Caco-2 (cell line): Measurements from ENCODE around the gene OR4C5. TPM values are rescaled to one million over a fixed set of nuclear protein-coding genes. Genes with fewer than 3 reads are reported as not detected.
"Not testable (repeated sequence)": the region's sequence is repeated elsewhere in the genome, so short reads cannot be mapped to it uniquely, and the experiment has no call there.

ENCODE experiments used
- Bru-seq: library from RNA; stranded (reverse); fragments of 400-500 nt; gene quantifications from one replicate; lab custom pipeline; 2021; lab: Mats Ljungman, UMichigan
- BruChase-seq, 2 experiments: library from RNA; stranded (reverse); fragments of 400-500 nt; gene quantifications; one replicate each; lab custom pipeline; 2021; lab: Mats Ljungman, UMichigan
- BruUV-seq: library from RNA; stranded (reverse); fragments of 400-500 nt; replicated peaks from 2 replicates; lab custom pipeline; 2021; lab: Mats Ljungman, UMichigan
- CTCF ChIA-PET: fragments of 300-600 bp; sonication (Branson Sonifier 250); formaldehyde crosslinking; loops from one replicate; lab custom pipeline; 2022; ENCODE audit warnings: antibody characterized with exemption; lab: Charles Lee
- POLR2A ChIA-PET: fragments of 300-600 bp; sonication (Branson Sonifier 250); formaldehyde crosslinking; loops from one replicate; lab custom pipeline; 2022; ENCODE audit warnings: antibody characterized with exemption; lab: Charles Lee
- DNase-seq, 2 experiments: peaks; one replicate each; pipeline versions ENCODE4 v3.0.0 to v3.0.0-alpha.2; 2020 to 2022
- H3K27me3 ChIP-seq: replicated peaks from 2 replicates; pipeline ENCODE4 v1.6.0; 2011; ENCODE audit warnings: low read length; ENCODE audit not compliant: control insufficient read depth, insufficient read depth
- H3K36me3 ChIP-seq: 2 replicates; pipeline ENCODE4 v1.5.1; 2011; ENCODE audit warnings: low read length; ENCODE audit not compliant: control insufficient read depth, insufficient read depth
- H3K4me1 ChIP-seq: fragments of 250-450 bp; sonication (Bioruptor Pico); 2 replicates; pipeline ENCODE4 v1.5.1; 2020; ENCODE audit warnings: mild to moderate bottlenecking
- H3K4me3 ChIP-seq: 2 replicates; pipeline ENCODE4 v1.5.1; 2011; ENCODE audit warnings: low read depth, mild to moderate bottlenecking, control low read depth, low read length
- H3K9me3 ChIP-seq: fragments of 250-450 bp; sonication (Bioruptor Pico); 2 replicates; pipeline ENCODE4 v1.5.1; 2020; ENCODE audit warnings: mild to moderate bottlenecking, moderate library complexity
- H3K27ac Mint-ChIP-seq: one replicate; pipeline ENCODE4 v1.8.0; 2022; ENCODE audit warnings: mixed read lengths; ENCODE audit not compliant: unreplicated experiment
- H3K27me3 Mint-ChIP-seq: one replicate; pipeline ENCODE4 v1.8.0; 2022; ENCODE audit warnings: mixed read lengths; ENCODE audit not compliant: insufficient read depth, unreplicated experiment
- H3K36me3 Mint-ChIP-seq: one replicate; pipeline ENCODE4 v1.8.0; 2022; ENCODE audit warnings: mild to moderate bottlenecking, mixed read lengths; ENCODE audit not compliant: insufficient read depth, unreplicated experiment
- H3K4me1 Mint-ChIP-seq: one replicate; pipeline ENCODE4 v1.8.0; 2022; ENCODE audit warnings: low read depth, mixed read lengths; ENCODE audit not compliant: unreplicated experiment
- H3K4me3 Mint-ChIP-seq: one replicate; pipeline ENCODE4 v1.8.0; 2022; ENCODE audit warnings: mild to moderate bottlenecking, moderate library complexity, mixed read lengths; ENCODE audit not compliant: unreplicated experiment
- H3K9me3 Mint-ChIP-seq: one replicate; pipeline ENCODE4 v1.8.0; 2022; ENCODE audit warnings: mixed read lengths; ENCODE audit not compliant: unreplicated experiment
- CTCF ChIP-seq, 2 experiments: fragments of 200-600 bp in 1 of 2; IDR thresholded peaks; 1 replicate in 1 of 2; 2 replicates in 1 of 2; pipeline versions ENCODE4 v1.5.1 to v1.8.0; 2011 to 2022; ENCODE audit warnings: antibody characterized with exemption in 1 of 2, control low read depth in 1 of 2, inconsistent platforms in 1 of 2, low read depth in 1 of 2, low read length in 1 of 2, mild to moderate bottlenecking in 1 of 2, moderate library complexity in 1 of 2; ENCODE audit not compliant: insufficient read depth in 1 of 2, severe bottlenecking in 1 of 2, unreplicated experiment in 1 of 2
- intact Hi-C: fragments of 100-400 bp; cut with micrococcal nuclease; formaldehyde crosslinking; loops from one replicate; pipeline ENCODE4 v1.10.0; 2022; ENCODE audit not compliant: unreplicated experiment
- long read RNA-seq: library from polyadenylated mRNA; stranded (forward); transcript quantifications from one replicate; pipeline ENCODE4 v2.0.0, GENCODE V29; 2022
- total RNA-seq: library from RNA; stranded (reverse); gene quantifications from 2 replicates; pipeline ENCODE4 v1.2.3, GENCODE V29; 2022

The OR4C5 gene
- not detected in 2 replicates for total RNA-seq
- Bru-seq, nascent RNA, result not detected
- BruChase-seq, experiment 1, labeled RNA remaining after a 2-hour chase, result not detected
- not detected for BruChase-seq, experiment 2, labeled RNA remaining after a 6-hour chase
- long read RNA-seq, result 0 reads

- Mint-ChIP-seq H3K9me3 (no peaks in the 10 kb centered on the region), H3K27ac (no peak within 1 kb of the TSS), H3K36me3 (no peaks in the 10 kb centered on the region), H3K4me1 (no peaks in the 10 kb centered on the region), H3K27me3 (no peaks in the 10 kb centered on the region), H3K4me3 (no peak within 1 kb of the TSS)
- H3K36me3 ChIP-seq, result no peaks in the 10 kb centered on the region
- BruUV-seq, result no TSS peak
- no peaks in the 10 kb centered on the region for H3K9me3 ChIP-seq
- ChIA-PET POLR2A (no interaction called here), CTCF (no interaction called here)
- no peaks in the 10 kb centered on the region for H3K4me1 ChIP-seq
- no peak for DNase-seq
- no peaks in the 10 kb centered on the region for H3K27me3 ChIP-seq
- no peak for TF ChIP-seq CTCF (IDR thresholded peaks at IDR 0.05; ENCODE audit: insufficient read depth in 1 of 2, low read depth in 1 of 2, low read length in 1 of 2, severe bottlenecking in 1 of 2, unreplicated experiment in 1 of 2)
- H3K4me3 ChIP-seq, result no peak within 1 kb of the TSS
- intact Hi-C loops, result no loop called here
Measured at GRCh38 chr11:48366365-48366764, at the start of gene OR4C5. Gene OR4C5 (minus strand): TSS chr11:48366465. CDS start chr11:48366465, 0 bp downstream.

- Mint-ChIP-seq H3K9me3 (peaks cover 34% of the 10 kb centered on the region), H3K27me3 (no peaks in the 10 kb centered on the region), H3K4me3 (no peak overlapping the region), H3K27ac (no peak overlapping the region), H3K36me3 (no peaks in the 10 kb centered on the region), H3K4me1 (no peaks in the 10 kb centered on the region)
- TF ChIP-seq CTCF (IDR thresholded peaks at IDR 0.05; ENCODE audit: insufficient read depth in 1 of 2, low read depth in 1 of 2, low read length in 1 of 2, severe bottlenecking in 1 of 2, unreplicated experiment in 1 of 2), result peak in 1 of 2 experiments; percentile 26
- intact Hi-C loops, result no loop called here
- H3K4me1 ChIP-seq, result no peaks in the 10 kb centered on the region
- no peaks in the 10 kb centered on the region for H3K9me3 ChIP-seq
- no peak for DNase-seq
- H3K27me3 ChIP-seq, result no peaks in the 10 kb centered on the region
- no peak overlapping the region for H3K4me3 ChIP-seq
- ChIA-PET POLR2A (no interaction called here), CTCF (no interaction called here)
- no TSS peak for BruUV-seq
- no peaks in the 10 kb centered on the region for H3K36me3 ChIP-seq
Measured at GRCh38 chr11:48384670-48385069, 18.4 kb upstream of the OR4C5 start.

- H3K9me3 ChIP-seq, H3K4me1 ChIP-seq, H3K27ac Mint-ChIP-seq, DNase-seq, H3K27me3 ChIP-seq, H3K4me1 Mint-ChIP-seq, intact Hi-C loops, H3K4me3 ChIP-seq, CTCF ChIA-PET, H3K36me3 Mint-ChIP-seq, H3K27me3 Mint-ChIP-seq, H3K36me3 ChIP-seq, POLR2A ChIA-PET, BruUV-seq, H3K4me3 Mint-ChIP-seq: not testable (repeated sequence)
- peaks cover 33% of the 10 kb centered on the region for H3K9me3 Mint-ChIP-seq
Measured at GRCh38 chr11:48384151-48384550, 17.9 kb upstream of the OR4C5 start.

- H3K9me3 ChIP-seq, H3K27me3 ChIP-seq, POLR2A ChIA-PET, H3K4me1 ChIP-seq, H3K36me3 ChIP-seq, H3K27me3 Mint-ChIP-seq, H3K4me3 Mint-ChIP-seq, DNase-seq, CTCF ChIA-PET, intact Hi-C loops, H3K4me3 ChIP-seq, BruUV-seq, H3K36me3 Mint-ChIP-seq, H3K27ac Mint-ChIP-seq, H3K4me1 Mint-ChIP-seq: not testable (repeated sequence)
- peaks cover 15% of the 10 kb centered on the region for H3K9me3 Mint-ChIP-seq
Measured at GRCh38 chr11:48361289-48361688, 5.0 kb downstream of the OR4C5 start.
